ENCODE data around the gene GYS1.

GYS1 gene

DNA sequence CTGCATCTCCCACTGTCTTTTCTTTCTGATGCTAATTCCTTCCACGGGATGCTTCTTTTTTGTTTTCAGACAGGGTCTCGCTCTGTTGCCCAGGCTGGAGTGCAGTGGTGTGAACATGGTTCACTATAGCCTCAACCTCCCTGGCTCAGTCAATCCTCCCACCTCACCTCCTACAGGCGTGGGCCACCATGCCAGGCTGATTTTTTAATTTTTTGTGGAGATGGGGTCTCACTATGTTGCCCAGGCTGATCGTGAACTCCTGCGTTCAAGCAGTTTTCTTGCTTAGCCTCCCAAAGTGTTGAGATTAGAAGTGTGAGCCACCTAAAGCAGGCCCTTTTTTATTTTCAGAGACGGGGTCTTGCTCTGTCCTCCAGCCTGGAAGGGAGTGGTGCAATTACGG is 4.8 kb downstream of the GYS1 start:
- DNase-seq = no peak

DNA sequence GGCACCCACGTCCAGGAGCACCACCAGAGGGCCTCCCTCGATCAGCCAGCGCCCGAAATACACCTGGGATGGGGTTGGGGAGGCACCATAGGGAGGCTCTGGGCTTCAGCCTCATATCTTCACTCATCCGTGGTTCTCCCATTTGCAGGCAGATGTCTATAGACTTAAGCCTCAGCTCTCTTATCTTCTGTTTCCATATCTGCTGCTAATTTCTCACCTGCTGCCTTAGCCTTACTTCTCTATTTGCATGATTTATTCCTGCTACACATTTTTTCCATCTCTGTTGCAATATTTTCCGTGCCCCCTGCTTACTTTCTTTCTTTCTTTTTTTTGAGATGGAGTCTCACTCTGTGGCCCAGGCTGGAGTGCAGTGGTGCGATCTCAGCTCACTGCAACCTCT is 5.8 kb downstream of the GYS1 start:
- DNase-seq = no peak

DNA sequence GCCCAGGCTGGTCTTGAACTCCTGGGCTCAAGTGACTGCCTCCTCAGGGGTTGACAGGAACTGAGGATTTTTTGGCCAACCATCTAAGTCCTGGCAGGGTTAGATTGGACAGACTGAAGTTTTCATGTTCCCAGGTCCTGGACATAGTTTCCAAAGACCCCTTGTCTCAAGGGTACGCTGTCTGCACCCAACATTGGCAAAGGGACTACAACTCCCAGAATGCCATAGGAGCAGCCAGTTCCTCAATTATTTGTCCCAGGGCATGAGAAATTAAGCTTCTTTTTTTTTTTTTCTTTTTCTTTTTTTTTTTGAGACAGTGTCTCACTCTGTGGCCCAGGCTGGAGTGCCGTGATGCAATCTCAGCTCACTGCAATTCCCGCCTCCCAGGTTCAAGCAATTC is 6.9 kb downstream of the GYS1 start:
- no peak for DNase-seq

DNA sequence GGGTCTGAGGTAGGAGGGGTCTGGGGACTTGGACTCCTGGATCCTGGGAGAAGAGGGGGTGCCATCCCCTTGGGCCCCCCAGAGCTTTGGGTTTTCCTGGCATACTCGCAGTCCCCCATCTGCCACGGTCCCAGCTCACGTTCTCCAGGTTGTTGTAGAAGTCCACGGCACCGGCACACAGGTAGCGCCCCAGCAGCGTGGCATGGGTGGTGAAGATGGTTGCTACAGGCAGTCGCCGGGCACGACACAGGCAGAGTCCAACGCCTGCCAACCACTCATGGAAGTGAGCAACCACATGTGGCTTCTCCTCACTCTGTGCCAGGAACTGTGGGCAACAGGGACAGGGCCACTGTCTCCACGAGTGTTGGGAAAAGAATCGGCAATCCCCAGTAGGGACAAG is 7.4 kb downstream of the GYS1 start:
- DNase-seq = no peak

DNA sequence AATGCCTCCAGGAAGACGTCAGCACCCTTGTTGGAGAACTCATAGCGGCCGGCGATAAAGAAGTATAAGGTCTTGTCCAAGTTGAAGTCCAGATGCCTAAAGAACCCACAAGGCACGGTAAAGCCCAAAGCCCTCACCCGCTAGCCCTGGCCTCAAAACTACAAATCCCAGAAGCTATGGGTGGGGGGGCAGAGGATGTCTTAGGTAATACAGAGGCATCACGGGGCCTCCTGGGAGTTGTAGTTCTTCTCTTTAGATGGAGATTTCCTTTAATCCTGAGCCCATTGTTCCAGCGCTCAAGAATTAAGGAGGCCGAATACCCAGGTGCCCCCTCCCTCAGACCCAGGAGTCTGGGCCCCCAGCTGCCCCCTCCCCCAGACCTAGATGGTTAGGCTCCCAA is 10.8 kb downstream of the GYS1 start:
- DNase-seq = no peak

DNA sequence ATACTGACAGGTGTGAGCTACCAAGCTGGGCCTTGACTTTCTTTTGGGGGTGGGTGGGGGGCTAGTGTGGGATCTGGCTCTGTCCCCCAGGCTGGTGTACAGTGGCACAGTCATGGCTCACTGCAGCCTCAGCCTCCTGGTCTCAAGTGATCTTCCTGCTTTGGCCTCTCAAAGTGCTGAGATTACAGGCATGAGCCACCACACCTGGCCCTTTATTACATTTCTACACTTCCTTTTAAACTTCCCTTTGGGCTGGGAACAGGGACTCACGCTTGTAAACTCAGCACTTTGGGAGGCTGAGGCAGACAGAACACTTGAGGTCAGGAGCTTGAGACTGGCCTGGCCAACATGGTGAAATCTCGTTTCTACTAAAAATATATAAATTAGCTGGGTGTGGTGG is 16.0 kb downstream of the GYS1 start:
- no peak for DNase-seq

DNA sequence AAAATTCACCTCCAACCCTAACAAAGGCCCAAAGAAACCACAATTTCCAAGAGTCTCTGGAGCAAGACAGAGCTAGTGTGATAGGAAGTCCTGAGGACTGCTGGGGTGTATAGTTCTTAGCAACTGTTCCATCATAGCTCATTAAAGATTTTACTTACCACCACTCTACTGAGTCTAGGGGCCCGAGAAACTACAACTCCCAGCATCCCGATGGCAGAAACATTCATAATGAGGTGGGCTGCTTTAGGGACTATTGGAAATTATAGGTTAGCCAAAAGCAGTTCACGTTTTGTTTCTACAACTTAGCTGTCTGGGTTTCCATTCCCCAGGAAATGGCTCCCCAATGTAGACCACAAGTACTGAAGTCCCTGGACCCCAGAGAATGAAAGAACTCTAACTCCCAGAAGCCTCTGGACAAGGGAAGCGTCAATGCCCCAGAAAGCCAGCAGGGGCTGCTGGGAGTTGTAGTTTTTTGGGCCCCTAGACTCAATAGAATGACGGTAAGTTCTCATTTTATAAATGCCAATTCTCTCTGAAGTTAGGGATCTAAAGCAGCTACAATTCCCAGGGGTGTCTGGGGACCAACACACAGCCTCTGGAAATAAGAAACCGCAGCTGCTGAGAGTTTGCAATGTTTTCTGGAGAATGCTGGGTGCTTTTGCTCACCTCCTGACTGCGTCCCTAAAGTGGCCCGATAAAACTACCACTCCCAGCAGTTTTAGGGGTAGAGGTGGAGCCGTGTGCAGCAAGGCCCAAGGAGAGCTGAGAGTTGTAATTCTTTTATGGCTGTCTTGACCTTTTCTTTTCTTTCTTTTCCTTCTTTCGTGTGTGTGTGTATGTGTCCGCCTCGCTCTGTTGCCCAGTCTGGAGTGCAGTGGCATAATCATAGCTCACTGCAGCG is 16.9 kb downstream of the GYS1 start:
- DNase-seq = no peak

DNA sequence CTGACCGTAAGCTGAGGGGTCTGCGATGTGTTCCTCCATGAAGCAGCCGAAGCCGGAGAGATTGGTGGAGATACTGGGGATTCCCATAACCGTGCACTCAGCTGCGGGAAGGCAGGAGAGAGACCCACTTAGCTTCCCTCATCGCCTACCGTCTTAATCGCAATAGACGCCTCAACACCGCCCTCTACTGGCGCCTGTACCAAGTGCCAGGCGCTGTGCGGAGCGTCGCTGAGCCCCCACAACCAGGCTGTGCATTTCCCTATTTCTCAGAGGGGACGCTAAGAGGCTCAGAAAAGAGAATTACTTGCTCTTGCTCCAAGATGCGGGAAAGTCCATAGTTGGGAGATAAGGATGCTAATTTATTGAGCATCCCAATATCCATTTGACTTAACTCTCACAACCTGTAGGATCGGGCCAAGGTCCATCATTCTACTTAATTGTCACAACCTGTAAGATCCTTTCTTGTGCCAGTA is 22.1 kb downstream of the GYS1 start:
- DNase-seq = no peak

DNA sequence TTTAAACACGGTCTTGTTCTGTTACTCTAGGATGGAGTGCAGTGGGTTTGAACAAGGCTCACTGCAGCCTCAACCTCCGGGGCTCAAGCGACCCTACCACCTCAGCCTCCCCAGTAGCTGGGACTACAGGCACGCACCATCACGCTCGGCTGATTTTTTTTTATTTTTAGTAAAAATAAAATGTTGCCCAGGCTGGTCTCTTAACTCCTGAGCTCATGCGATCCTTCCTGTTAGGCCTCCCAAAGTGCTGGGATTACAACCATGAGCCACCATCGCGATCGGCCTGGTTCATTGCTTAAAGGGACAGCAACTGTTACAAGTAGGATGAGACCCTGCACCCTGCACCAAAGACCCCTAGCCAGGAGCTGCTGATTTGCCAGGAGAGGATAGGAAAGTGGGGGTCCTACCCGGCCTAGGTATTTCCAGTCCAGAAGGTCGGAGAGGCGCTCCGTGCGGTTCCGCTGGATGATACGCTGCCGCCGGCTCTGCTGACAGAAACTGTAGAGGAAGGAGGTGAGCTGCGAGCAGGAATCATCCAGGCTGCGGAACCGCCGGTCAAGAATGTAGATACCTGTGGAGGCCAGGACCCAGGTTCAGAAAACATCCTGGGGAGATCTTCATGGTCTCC is 22.9 kb downstream of the GYS1 start:
- no peak for DNase-seq

DNA sequence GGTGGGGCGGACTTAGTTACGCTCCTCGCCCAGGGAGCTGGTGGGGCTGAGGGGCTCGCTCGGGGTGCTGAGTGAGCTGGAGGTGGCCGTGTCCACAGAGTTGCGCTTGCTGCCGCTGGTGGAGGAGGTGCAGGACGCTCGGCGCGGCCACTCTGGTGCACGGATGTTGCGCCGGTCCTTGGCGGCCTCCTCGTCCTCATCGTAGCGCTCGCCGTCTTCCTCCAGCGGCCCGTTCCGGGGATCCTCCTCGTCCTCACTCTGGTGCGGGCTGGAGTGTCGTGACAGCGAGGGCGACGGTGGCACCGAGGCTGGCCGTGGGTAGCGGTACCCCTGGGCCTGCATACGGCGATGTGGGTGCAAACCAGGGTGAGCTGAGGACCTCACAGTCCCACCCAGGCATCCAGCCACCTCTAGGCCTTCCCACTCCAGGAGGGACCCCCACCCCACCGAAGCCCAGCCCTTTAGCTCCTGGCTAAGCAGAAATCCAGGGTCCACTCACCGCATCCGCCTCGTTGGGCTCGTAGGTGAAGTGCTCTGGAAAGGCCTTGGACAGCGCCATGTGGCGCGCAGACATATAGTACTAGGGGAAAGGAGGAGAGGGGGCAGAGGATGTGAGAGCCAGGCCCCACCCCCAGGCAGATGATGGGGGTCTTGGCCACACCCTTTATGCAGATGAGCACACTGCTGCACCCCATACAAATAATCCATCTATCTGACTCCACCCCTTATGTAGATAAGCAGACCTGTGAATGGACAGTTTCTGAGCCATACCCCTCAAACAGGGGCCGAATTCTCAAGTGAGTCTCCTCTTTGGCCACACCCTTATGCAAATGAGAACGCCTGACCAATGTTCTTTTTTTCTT is 23.6 kb downstream of the GYS1 start:
- DNase-seq = no peak

DNA sequence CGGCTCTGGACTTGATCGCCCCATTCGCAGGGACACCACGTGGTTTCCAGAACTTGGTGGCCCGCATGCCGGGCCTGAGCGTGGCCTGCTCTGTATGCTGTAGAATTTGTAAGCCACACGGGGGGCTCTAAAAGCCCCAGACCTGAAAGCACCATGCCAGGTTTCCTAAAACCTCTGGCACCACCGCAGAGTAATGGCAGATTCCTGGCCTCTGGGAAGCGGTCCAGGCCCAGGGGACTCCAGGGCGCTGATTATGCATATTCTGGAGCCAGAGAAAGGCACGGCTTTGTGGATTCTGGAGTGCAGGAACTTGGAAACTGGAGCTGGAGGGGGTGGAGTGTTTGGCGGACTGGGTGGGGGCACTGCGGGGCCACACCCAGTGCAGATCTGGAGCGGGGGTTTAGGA is 24.3 kb downstream of the GYS1 start:
- DNase-seq = no peak

DNA sequence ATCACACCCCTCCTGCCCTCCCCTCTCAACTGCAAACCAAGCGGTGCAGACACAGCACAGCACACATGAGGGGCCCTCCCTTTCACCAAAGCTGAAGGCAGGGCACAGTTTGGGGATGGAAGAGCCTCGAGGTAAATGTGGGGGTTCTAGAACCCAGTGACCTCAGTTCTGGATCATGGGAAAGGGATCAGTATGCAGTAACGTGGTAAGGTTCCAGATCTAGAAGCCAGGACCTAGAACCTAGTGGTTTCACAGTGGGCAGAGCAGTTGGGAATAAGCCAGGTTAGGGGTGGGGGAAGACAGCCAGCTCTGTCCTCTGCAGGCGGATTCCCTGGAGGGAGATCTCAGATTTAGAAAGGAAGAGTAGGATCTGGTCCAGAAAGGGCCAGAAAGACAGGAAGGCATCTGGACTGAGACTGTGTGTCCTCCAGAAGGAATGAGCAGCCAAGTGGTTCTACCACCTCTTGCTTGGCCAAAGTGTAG is 24.9 kb downstream of the GYS1 start:
- no peak for DNase-seq

DNA sequence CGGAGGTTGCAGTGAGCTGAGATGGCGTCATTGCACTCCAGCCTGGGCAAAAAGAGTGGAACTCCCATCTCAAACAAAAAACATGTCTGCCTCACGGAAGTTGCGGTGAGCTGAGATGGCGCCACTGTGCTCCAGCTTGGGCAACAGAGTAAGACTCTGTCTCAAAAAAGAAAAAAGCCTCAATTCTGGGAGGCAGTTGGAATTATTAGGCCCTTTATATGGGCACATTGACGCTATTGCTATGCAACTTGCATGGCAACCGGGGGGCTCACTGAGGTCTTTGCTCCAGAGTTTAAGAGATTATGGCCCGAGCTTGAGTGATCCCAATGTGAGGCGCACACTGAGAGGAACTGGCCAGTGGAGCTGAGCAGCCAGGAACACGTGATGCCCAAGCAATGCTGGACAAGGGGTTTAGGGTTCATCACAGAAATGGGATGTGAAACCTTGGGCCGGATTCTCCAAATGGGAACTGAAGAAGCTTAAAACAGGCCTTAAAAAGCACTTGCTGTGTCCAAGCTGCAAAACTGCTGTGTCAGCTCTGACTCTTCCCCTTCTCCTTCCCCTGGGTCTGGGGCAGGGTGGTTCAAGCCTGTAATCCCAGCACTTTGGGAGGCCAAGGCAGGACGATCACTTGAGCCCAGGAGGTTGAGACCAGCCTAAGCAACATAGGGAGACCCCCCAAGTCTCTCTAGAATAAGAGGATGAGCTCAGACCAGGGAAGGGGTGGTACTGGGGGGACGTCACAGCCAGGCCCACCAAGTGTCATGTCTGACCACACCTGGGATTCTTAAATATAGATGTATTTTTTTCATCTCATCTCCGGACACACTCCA is 25.5 kb downstream of the GYS1 start:
- DNase-seq = no peak

DNA sequence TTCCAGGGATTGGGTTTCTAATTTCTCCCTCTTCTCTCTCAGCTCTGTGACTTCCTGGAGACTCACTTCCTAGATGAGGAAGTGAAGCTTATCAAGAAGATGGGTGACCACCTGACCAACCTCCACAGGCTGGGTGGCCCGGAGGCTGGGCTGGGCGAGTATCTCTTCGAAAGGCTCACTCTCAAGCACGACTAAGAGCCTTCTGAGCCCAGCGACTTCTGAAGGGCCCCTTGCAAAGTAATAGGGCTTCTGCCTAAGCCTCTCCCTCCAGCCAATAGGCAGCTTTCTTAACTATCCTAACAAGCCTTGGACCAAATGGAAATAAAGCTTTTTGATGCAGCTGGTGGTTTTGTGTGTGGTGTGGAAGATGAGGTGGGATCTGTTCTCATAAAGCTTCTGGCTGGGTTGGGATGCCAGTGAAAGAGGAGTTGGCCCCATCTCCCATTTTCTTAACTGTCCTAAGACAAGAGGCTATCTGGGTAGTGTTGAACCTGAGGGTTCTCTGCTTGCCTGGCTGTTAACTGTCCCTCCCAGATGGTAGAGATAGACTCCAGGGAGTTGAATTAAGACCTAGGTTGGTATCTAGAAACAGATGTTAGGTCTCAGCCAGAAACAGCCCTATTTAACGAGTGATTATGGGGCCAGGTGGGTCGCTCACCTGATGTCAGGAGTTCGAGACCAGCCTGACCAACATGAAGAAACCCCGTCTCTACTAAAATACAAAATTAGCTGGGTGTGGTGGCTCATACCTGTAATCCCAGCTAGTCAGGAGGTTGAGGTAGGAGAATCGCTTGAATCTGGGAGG is 26.4 kb downstream of the GYS1 start:
- DNase-seq = no peak

DNA sequence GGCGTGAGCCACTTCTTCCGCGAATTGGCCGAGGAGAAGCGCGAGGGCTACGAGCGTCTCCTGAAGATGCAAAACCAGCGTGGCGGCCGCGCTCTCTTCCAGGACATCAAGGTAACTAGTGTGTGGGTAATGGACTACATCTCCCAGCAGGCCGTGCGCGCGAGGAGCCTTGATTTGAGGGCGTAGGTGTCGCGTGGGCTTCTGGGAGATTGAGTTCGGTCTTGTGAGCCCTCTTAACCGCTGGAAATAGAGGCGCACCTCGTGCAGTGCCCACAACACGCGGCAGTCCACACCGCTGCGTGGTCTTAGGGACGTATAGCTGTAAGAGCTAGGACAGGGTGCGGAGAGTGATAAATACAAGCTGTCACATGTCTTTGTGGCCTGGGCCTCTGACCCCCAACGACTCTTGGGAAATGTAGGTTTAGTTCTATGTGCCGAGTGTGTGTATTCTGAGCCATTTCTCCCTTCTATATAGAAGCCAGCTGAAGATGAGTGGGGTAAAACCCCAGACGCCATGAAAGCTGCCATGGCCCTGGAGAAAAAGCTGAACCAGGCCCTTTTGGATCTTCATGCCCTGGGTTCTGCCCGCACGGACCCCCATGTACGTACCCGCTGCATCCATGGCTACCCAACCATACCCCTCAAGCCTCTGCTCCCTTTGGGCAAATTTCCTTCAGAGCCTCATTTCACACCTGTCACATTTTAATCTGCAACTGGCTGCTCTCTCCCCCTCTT is 27.1 kb downstream of the GYS1 start:
- DNase-seq = no peak

DNA sequence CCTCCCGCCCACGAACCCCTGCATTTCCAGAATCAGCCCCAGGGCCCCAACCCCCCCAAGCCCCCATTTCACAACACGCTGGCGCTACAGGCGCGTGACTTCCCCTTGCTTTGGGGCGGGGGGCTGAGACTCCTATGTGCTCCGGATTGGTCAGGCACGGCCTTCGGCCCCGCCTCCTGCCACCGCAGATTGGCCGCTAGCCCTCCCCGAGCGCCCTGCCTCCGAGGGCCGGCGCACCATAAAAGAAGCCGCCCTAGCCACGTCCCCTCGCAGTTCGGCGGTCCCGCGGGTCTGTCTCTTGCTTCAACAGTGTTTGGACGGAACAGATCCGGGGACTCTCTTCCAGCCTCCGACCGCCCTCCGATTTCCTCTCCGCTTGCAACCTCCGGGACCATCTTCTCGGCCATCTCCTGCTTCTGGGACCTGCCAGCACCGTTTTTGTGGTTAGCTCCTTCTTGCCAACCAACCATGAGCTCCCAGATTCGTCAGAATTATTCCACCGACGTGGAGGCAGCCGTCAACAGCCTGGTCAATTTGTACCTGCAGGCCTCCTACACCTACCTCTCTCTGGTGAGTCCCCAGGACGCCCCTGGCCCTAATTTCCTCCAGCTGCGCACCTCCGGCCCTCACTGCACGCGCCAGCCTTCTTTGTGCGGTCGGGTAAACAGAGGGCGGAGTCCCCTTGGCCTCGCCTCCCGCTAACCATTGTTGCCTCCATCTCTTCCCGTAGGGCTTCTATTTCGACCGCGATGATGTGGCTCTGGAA is 27.9 kb downstream of the GYS1 start, which contains the start of gene FTL:
TSS of gene FTL (plus strand) at position 270 of the 766 bp plus-strand sequence. CDS start at position 469, 199 bp downstream.
- peak; percentile 85 for DNase-seq

DNA sequence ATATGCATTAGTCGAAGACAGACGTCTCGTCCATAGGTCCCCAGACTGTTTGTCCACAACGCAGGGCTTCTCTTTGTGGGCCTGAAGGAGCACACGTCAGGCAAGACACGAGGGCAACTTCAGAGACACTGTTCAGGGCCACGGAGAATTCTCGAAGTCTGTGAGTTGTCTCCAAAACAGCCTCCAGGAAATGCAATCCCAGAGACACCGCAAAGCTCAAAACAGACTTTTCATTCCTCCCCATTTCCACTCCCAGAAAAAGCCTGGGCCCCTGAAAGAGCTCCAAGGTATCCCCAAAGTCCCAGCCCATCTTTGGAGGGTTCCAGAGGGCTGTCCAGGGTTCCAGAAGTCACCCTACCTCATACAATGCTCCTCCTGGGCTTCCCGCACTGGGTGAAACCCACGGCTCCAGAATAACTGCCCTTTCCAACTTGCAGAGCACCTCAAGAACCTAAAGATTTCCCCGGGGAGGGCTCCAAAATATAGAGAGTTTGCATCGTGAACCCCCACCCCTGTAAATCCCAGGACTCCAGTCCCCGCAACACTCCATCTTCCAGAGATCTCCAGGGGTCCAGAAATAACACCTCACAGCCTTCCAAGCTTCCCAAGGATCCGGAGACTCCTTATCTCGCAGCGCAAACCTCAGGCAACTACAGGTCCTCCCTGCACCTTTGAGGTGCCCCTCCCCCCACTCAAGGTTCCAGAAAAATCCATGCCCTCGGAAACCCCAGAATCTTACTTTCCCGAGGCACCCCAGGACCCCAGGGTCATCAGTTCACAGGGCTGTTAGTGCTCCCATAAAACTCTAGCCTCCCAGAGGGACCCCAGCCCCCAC is 28.7 kb downstream of the GYS1 start:
- no peak for DNase-seq

DNA sequence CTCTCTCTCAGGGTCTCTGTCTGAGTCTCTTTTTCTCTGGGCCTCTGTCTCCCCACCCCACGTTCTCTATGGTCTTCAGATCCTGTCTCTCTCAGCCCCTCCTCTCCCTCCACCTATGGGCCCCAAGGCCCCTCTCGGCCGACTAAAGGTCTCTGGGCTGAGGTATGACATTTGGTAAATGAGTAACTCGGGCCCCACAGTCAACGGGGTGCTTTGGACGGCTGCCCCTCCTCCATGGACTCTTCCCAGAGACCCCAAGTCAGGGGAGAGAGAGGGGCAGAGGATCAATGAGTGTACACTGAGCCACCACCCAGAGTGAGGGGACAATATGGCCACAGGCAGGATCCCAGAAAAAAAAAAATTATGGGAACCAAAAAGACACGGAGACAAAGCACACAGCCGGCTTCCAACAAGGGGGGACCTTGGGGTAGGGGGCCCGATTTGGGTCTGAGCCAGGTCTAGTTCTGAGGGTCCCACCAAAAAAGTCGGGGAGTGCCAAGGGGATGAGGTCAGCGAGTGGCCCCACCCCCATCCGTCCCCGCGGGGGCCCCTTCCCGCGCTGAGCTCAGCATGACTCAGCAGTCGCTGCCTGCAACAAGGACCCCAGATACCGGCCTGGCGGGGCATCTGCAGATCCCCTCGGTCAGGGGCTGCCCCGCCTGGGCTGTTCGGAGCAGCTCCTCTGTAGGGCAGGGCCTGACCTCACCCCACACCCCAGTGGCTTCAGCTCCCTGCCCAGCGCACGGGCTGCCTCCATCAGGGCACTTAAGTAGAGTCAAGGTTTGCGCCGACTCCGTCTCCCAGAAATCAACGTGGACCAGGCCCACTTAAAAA is 29.5 kb downstream of the GYS1 start:
- DNase-seq = no peak

Measured in cortex of kidney (tissue), 1 donor.